B cell (primary cell): ENCODE results near the gene CD99L2.

Source experiments
- CTCF ChIP-seq: fragments of 200-600 bp; IDR thresholded peaks from one replicate; pipeline ENCODE4 v1.8.0; 2022; ENCODE audit warnings: antibody characterized with exemption, mild to moderate bottlenecking
- EZH2 ChIP-seq: IDR thresholded peaks from 2 replicates; pipeline ENCODE4 v1.6.1; 2012; ENCODE audit warnings: borderline replicate concordance, low read depth, mild to moderate bottlenecking, moderate library complexity, low read length; ENCODE audit not compliant: insufficient read depth, poor library complexity, severe bottlenecking

GRCh38 chrX:150919401-150919800 is 20.9 kb upstream of the CD99L2 start:
- TF ChIP-seq EZH2 (no peak), CTCF (no peak)
